ENCODE measurements around the gene MYL4. TPM values are rescaled to one million over a fixed set of nuclear protein-coding genes. Genes with fewer than 3 reads are reported as not detected.

MYL4 gene
- total RNA-seq, 4 donors from 2014 or later: 0.50 to 0.52 TPM; not detected in 2

GRCh38 chr17:47188876-47189731, 20.0 kb upstream of the MYL4 start, which contains the start of gene CDC27:
CDC27 (minus strand) TSS chr17:47189295; CDS start chr17:47189172, 123 bp downstream.
- H3K4me3 ChIP-seq: peak within 1 kb of the TSS; percentile 71 to 96 (median 78)
- H3K27me3 ChIP-seq: no peaks in the 10 kb centered on the region
- intact Hi-C loops (cut with DNase I): no loop called here
- H3K4me1 ChIP-seq: peaks cover 27 to 48% (median 43%) of the 10 kb centered on the region in 4 donors
- under 1% methylated on average over 40 of the region's 64 CpGs for WGBS
- no peaks in the 10 kb centered on the region for H3K36me3 ChIP-seq
- H3K27ac ChIP-seq (replicated peaks in 1 of 4): peak within 1 kb of the TSS; percentile 91 to 98 (median 96)
- peak; percentile 100 for DNase-seq (ENCODE audit: extremely low spot score)
- TF ChIP-seq POLR2A (IDR thresholded peaks at IDR 0.05; ENCODE audit: low read depth): peak; percentile 38
- TF ChIP-seq POLR2AphosphoS5 (IDR thresholded peaks at IDR 0.05): peak; percentile 82 to 87
- no peak for TF ChIP-seq EP300 (IDR thresholded peaks at IDR 0.05)
- no peak for TF ChIP-seq CTCF (IDR thresholded peaks at IDR 0.05)
- H3K9me3 ChIP-seq: no peaks in the 10 kb centered on the region

GRCh38 chr17:47189732-47190237, 19.4 kb upstream of the MYL4 start:
- no peak for DNase-seq (ENCODE audit: extremely low spot score)
- Histone ChIP-seq H3K4me3 (peak overlapping the region; percentile 71 to 96 (median 78)), H3K27me3 (no peaks in the 10 kb centered on the region), H3K27ac (replicated peaks in 1 of 4) (peak overlapping the region; percentile 74 to 98 (median 93)), H3K4me1 (peaks cover 20 to 41% (median 36%) of the 10 kb centered on the region in 4 donors), H3K36me3 (no peaks in the 10 kb centered on the region), H3K9me3 (no peaks in the 10 kb centered on the region)
- no peak for TF ChIP-seq POLR2AphosphoS5 (IDR thresholded peaks at IDR 0.05)
- TF ChIP-seq EP300 (IDR thresholded peaks at IDR 0.05): no peak
- intact Hi-C loops (cut with DNase I): no loop called here
- WGBS: 43% methylated on average over 5 of the region's 5 CpGs

GRCh38 chr17:47190243-47190642, 18.9 kb upstream of the MYL4 start:
- WGBS: 97% methylated on average over 4 of the region's 4 CpGs
- Histone ChIP-seq H3K4me1 (peaks cover 19 to 36% (median 33%) of the 10 kb centered on the region in 4 donors), H3K27ac (replicated peaks in 1 of 4) (peak overlapping the region in 1 of 4 donors; percentile 98), H3K27me3 (no peaks in the 10 kb centered on the region), H3K4me3 (no peak overlapping the region), H3K9me3 (no peaks in the 10 kb centered on the region), H3K36me3 (no peaks in the 10 kb centered on the region)
- intact Hi-C loops (cut with DNase I): no loop called here
- DNase-seq (ENCODE audit: extremely low spot score): no peak
- TF ChIP-seq EP300 (IDR thresholded peaks at IDR 0.05): no peak
- no peak for TF ChIP-seq CTCF (IDR thresholded peaks at IDR 0.05)
- no peak for TF ChIP-seq POLR2AphosphoS5 (IDR thresholded peaks at IDR 0.05)
- no peak for TF ChIP-seq POLR2A (IDR thresholded peaks at IDR 0.05; ENCODE audit: low read depth)

- TF ChIP-seq EP300 (IDR thresholded peaks at IDR 0.05) (no peak), POLR2A (IDR thresholded peaks at IDR 0.05; ENCODE audit: low read depth) (no peak), POLR2AphosphoS5 (IDR thresholded peaks at IDR 0.05) (no peak), CTCF (IDR thresholded peaks at IDR 0.05) (no peak)
- H3K27me3 ChIP-seq: no peaks in the 10 kb centered on the region
- no peaks in the 10 kb centered on the region for H3K9me3 ChIP-seq
- no peak overlapping the region for H3K27ac ChIP-seq (replicated peaks in 1 of 4)
- H3K36me3 ChIP-seq: no peaks in the 10 kb centered on the region
- no peak overlapping the region for H3K4me3 ChIP-seq
- WGBS: 95% methylated on average over 1 of the region's 1 CpG
- intact Hi-C loops (cut with DNase I): no loop called here
- H3K4me1 ChIP-seq: peaks cover 18 to 32% (median 28%) of the 10 kb centered on the region in 4 donors
- no peak for DNase-seq (ENCODE audit: extremely low spot score)
Measured at GRCh38 chr17:47190770-47191169, 18.4 kb upstream of the MYL4 start.

GRCh38 chr17:47192554-47192953, 16.6 kb upstream of the MYL4 start:
- H3K9me3 ChIP-seq: no peaks in the 10 kb centered on the region
- peaks cover 7 to 14% (median 10%) of the 10 kb centered on the region in 4 donors for H3K4me1 ChIP-seq
- intact Hi-C loops (cut with DNase I): no loop called here
- TF ChIP-seq CTCF (IDR thresholded peaks at IDR 0.05): no peak
- TF ChIP-seq EP300 (IDR thresholded peaks at IDR 0.05): no peak
- no peak for TF ChIP-seq POLR2AphosphoS5 (IDR thresholded peaks at IDR 0.05)
- 77% methylated on average over 6 of the region's 6 CpGs for WGBS
- no peak overlapping the region for H3K4me3 ChIP-seq
- H3K36me3 ChIP-seq: no peaks in the 10 kb centered on the region
- DNase-seq (ENCODE audit: extremely low spot score): no peak
- no peak overlapping the region for H3K27ac ChIP-seq (replicated peaks in 1 of 4)
- no peaks in the 10 kb centered on the region for H3K27me3 ChIP-seq
